Heart left ventricle (tissue), 13 donors: ENCODE results near the gene AFDN.

ENCODE experiments used
- CTCF ChIP-seq, 12 donors: fragments of 200-600 bp; sonication (generic) in 4 of 12; IDR thresholded peaks; one replicate each; pipeline versions ENCODE4 v1.5.0 to v1.8.0; 2018 to 2022; ENCODE audit warnings: antibody characterized with exemption in 12 of 12, mild to moderate bottlenecking in 5 of 12
- POLR2A ChIP-seq, 2 donors: fragments of 450-650 bp; IDR thresholded peaks; one replicate each; pipeline ENCODE4 v1.6.1; 2017; ENCODE audit warnings: antibody characterized with exemption in 2 of 2, mild to moderate bottlenecking in 2 of 2, moderate library complexity in 2 of 2
- donor health status: ischemic (EF 13 %, LVEDD 7.1; RV severe dilation, severe dysfunction).
- donor health status: DM: no; HTN: yes; CAD: no.
- donor health status: DM: no; HTN: no; CAD: no.
- donor health status: ischemic (EF 25% LVEDD 6.9; RV normal size, moderate dysfunction).
- donor health status: ischemic (EF 25% LVEDD 5.7; RV mildly dilated, moderate dysfunction).
- donor health status: ischemic (EF 35%, LVEDD 5.7; RV mildly dilated, moderate dysfunction).
- donor health status: nonischemic (EF 11% LVEDD 7.7; RV severe dilation, severe dysfunction).
- donor health status: DM: yes; HTN: yes; CAD: no.
- donor health status: PGD.
- donor health status: ischemic (EF 29% LVEDD 5.4; RV normal size, mild dysfunction).
- donor health status: nonischemic (EF 23%, LVEDD 6.1; RV moderate dilation, normal function).

- TF ChIP-seq CTCF (IDR thresholded peaks at IDR 0.05) (no peak), POLR2A (IDR thresholded peaks at IDR 0.05) (no peak)
These were observed 69.9 kb downstream of the AFDN start for GRCh38 chr6:167896648-167897047.
